Peyer's patch (tissue), 4 donors: ENCODE data around the gene AP2S1.

Experiments used
- CTCF ChIP-seq, 6 experiments: fragments of 450-650 bp in 4 of 6; fragments of 200-600 bp in 2 of 6; sonication (generic) in 1 of 6; IDR thresholded peaks; one replicate each; pipeline ENCODE4 v1.5.1; 2017 to 2019; ENCODE audit warnings: antibody characterized with exemption in 6 of 6, mild to moderate bottlenecking in 3 of 6, moderate library complexity in 1 of 6
- POLR2A ChIP-seq, 2 donors: fragments of 450-650 bp; IDR thresholded peaks; one replicate each; pipeline ENCODE4 v1.5.1; 2017; ENCODE audit warnings: antibody characterized with exemption in 2 of 2, mild to moderate bottlenecking in 2 of 2, moderate library complexity in 2 of 2

DNA sequence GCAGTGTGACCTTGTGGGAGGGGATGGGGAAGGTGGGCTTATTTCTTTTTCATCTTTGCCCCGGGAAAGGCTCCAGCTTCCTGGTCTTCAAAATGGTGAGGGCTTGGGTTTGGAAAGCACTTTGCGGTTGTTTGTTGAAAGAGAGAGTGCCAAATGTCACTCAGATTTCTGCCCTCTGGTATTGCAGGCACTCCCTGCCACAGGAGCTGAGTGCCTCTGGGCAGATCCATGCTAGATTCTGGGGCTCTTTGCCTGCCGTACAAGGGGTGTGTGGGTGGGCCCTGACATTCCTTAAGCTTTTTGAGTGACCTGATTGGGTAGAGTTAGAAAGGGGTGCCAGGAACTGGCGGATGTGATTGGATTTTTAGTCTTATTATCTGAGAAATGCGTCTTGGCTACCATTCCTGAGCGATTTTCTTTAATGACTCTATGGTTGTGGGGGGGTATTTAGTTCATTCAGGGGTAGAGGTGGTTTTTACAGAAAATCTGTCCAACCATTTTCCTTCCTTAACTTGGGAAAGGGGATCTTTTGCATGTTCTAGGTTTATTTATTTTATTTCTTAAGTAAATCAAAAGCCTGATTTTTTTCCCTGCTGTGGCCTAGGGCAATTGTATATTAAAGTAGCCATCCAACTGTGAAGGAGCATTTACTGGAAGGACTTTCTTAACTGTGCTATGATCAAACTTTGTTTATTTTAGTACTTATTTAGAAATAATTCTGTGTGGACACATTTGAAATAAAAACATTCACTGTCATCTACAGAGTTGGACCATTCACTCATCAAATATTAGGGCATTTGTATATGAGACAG, 13.4 kb upstream of the AP2S1 start:
- no peak for TF ChIP-seq CTCF (IDR thresholded peaks at IDR 0.05)
- TF ChIP-seq POLR2A (IDR thresholded peaks at IDR 0.05): no peak
